ENCODE measurements around the gene SLC35F2. TPM values are rescaled to one million over a fixed set of nuclear protein-coding genes. Genes with fewer than 3 reads are reported as not detected.
A peak's percentile ranks its signal among the peaks of the same experiment; 100 is the strongest.

SLC35F2 gene
- total RNA-seq, 3 donors from 2014 or later, result 33.8 to 46.3 (median 42.4) TPM

GRCh38 chr11:107751082-107751481, 107.5 kb downstream of the SLC35F2 start:
- Mint-ChIP-seq H3K4me3 (no peak overlapping the region), H3K36me3 (ENCODE audit: insufficient read depth) (no peaks in the 10 kb centered on the region), H3K4me1 (ENCODE audit: low read depth) (no peaks in the 10 kb centered on the region), H3K9me3 (no peaks in the 10 kb centered on the region), H3K27me3 (ENCODE audit: low read depth) (peaks cover 18% of the 10 kb centered on the region)
- no peak for DNase-seq
- no peak for ATAC-seq

GRCh38 chr11:107750313-107750712, 108.3 kb downstream of the SLC35F2 start:
- no peak for DNase-seq
- Mint-ChIP-seq H3K4me1 (ENCODE audit: low read depth) (no peaks in the 10 kb centered on the region), H3K27me3 (ENCODE audit: low read depth) (peaks cover 19% of the 10 kb centered on the region), H3K4me3 (no peak overlapping the region), H3K36me3 (ENCODE audit: insufficient read depth) (no peaks in the 10 kb centered on the region), H3K9me3 (no peaks in the 10 kb centered on the region)
- no peak for ATAC-seq

- ATAC-seq (no peak), DNase-seq (no peak)
- H3K36me3 Mint-ChIP-seq (ENCODE audit: insufficient read depth), result no peaks in the 10 kb centered on the region
- H3K4me3 Mint-ChIP-seq, result no peak overlapping the region
- H3K4me1 Mint-ChIP-seq (ENCODE audit: low read depth), result no peaks in the 10 kb centered on the region
- H3K27me3 Mint-ChIP-seq (ENCODE audit: low read depth), result peaks cover 38% of the 10 kb centered on the region
- H3K9me3 Mint-ChIP-seq, result no peaks in the 10 kb centered on the region
Observed at GRCh38 chr11:107747622-107748021, 111.0 kb downstream of the SLC35F2 start.

- no peak for ATAC-seq
- H3K9me3 Mint-ChIP-seq, result peaks cover 7% of the 10 kb centered on the region
- peaks cover 43% of the 10 kb centered on the region for H3K27me3 Mint-ChIP-seq (ENCODE audit: low read depth)
- H3K4me1 Mint-ChIP-seq (ENCODE audit: low read depth), result no peaks in the 10 kb centered on the region
- no peak overlapping the region for H3K4me3 Mint-ChIP-seq
- no peaks in the 10 kb centered on the region for H3K36me3 Mint-ChIP-seq (ENCODE audit: insufficient read depth)
- no peak for DNase-seq
Observed at GRCh38 chr11:107744736-107745135, 113.9 kb downstream of the SLC35F2 start.

- peaks cover 7% of the 10 kb centered on the region for H3K9me3 Mint-ChIP-seq
- ATAC-seq, result no peak
- H3K4me3 Mint-ChIP-seq, result no peak overlapping the region
- H3K36me3 Mint-ChIP-seq (ENCODE audit: insufficient read depth), result no peaks in the 10 kb centered on the region
- DNase-seq, result no peak
- H3K4me1 Mint-ChIP-seq (ENCODE audit: low read depth), result no peaks in the 10 kb centered on the region
- H3K27me3 Mint-ChIP-seq (ENCODE audit: low read depth), result peaks cover 43% of the 10 kb centered on the region
Observed at GRCh38 chr11:107743191-107743590, 115.4 kb downstream of the SLC35F2 start.

GRCh38 chr11:107741044-107741823, 117.4 kb downstream of the SLC35F2 start:
- Mint-ChIP-seq H3K4me1 (ENCODE audit: low read depth) (no peaks in the 10 kb centered on the region), H3K36me3 (ENCODE audit: insufficient read depth) (no peaks in the 10 kb centered on the region), H3K27me3 (ENCODE audit: low read depth) (peaks cover 39% of the 10 kb centered on the region), H3K9me3 (peaks cover 7% of the 10 kb centered on the region), H3K4me3 (no peak overlapping the region)
- ATAC-seq (peak; percentile 32 to 40), DNase-seq (no peak)

Other genes starting within 250 kb of the SLC35F2 start
- not detected for gene SLN, start 146.7 kb downstream of the SLC35F2 start, total RNA-seq
- under 1 TPM in 1 of 3 donors, not detected in 2; 0.26 TPM for gene RAB39A, start 69.7 kb upstream of the SLC35F2 start, total RNA-seq
- gene CUL5, start 150.1 kb upstream of the SLC35F2 start, total RNA-seq, result 10 to 100 TPM; 44.3 to 49.6 (median 48.9) TPM